Memory B cell (primary cell): Measurements from ENCODE around the gene FBP1.
A peak's percentile ranks its signal among the peaks of the same experiment; 100 is the strongest.

Experiments
- ATAC-seq: fragments of 150-1000 bp; cut with Tn5 transposase; 2 replicates; pipeline ENCODE4 v1.10.0; 2021; ENCODE audit warnings: low read depth, mild to moderate bottlenecking, moderate library complexity
- DNase-seq, 2 donors: peaks; one replicate each; pipeline ENCODE4 v3.0.0; 2022; ENCODE audit warnings: low spot score in 2 of 2
- H3K27ac Mint-ChIP-seq: one replicate; pipeline ENCODE4 v1.8.0; 2022; ENCODE audit warnings: mild to moderate bottlenecking, moderate library complexity, mixed read lengths
- H3K27me3 Mint-ChIP-seq: one replicate; pipeline ENCODE4 v1.8.0; 2022; ENCODE audit warnings: mixed read lengths
- H3K36me3 Mint-ChIP-seq: one replicate; pipeline ENCODE4 v1.8.0; 2022; ENCODE audit warnings: mild to moderate bottlenecking, mixed read lengths
- H3K4me1 Mint-ChIP-seq: one replicate; pipeline ENCODE4 v1.8.0; 2022; ENCODE audit warnings: mixed read lengths
- H3K4me3 Mint-ChIP-seq: one replicate; pipeline ENCODE4 v1.8.0; 2022; ENCODE audit warnings: mild to moderate bottlenecking, moderate library complexity, mixed read lengths
- H3K9me3 Mint-ChIP-seq: one replicate; pipeline ENCODE4 v1.8.0; 2022; ENCODE audit warnings: mixed read lengths

FBP1 gene

DNA sequence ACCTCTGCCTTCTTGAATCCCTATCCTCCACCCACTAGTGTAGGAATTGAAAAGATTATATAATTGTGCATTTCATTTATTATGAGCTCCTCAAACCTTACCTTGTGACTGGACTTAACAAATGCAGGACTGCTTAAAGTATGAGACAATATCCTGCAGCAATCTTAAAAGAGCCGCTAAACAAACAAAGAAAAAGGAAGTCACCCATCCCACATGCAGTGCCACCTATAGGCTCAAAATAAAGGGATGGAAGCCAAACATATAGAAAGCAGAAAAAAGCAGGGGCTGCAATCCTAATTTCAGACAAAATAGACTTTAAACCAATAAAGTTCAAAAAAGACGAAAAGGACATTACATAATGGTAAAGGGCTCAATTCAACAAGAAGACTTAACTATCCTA is 75.8 kb downstream of the FBP1 start:
- no peak for DNase-seq
- no peaks in the 10 kb centered on the region for H3K36me3 Mint-ChIP-seq
- peaks cover 9% of the 10 kb centered on the region for H3K27me3 Mint-ChIP-seq
- peaks cover 5% of the 10 kb centered on the region for H3K9me3 Mint-ChIP-seq
- H3K4me3 Mint-ChIP-seq, result no peak overlapping the region
- H3K4me1 Mint-ChIP-seq, result no peaks in the 10 kb centered on the region
- ATAC-seq, result no peak
- H3K27ac Mint-ChIP-seq, result no peak overlapping the region

DNA sequence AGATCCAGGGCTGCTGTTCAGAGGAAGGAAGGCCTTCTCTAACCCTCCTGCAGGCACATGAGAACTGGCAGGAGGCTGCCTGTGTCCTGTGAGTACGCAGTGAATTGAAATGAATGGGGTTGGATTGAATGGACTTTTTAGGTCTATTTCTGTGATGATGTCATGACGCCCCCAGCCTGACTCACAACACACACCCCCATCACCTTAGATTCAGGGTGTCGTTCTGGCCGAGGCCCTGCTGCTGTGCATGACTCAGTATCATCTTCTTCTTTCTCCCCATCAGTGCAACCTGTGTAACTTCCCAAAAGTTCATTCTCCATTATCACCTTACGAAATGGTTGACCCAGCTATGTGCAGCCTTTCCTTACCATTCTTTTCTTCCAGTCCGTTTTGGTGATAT is 79.1 kb downstream of the FBP1 start:
- Mint-ChIP-seq H3K9me3 (peaks cover 5% of the 10 kb centered on the region), H3K4me1 (no peaks in the 10 kb centered on the region), H3K4me3 (no peak overlapping the region), H3K27ac (no peak overlapping the region), H3K36me3 (no peaks in the 10 kb centered on the region), H3K27me3 (peaks cover 9% of the 10 kb centered on the region)
- ATAC-seq (no peak), DNase-seq (no peak)

GRCh38 chr9:94557376-94557775 is 81.9 kb downstream of the FBP1 start:
- Mint-ChIP-seq H3K27me3 (peaks cover 11% of the 10 kb centered on the region), H3K27ac (no peak overlapping the region), H3K9me3 (no peaks in the 10 kb centered on the region), H3K4me1 (no peaks in the 10 kb centered on the region), H3K4me3 (no peak overlapping the region), H3K36me3 (no peaks in the 10 kb centered on the region)
- ATAC-seq (no peak), DNase-seq (no peak)

DNA sequence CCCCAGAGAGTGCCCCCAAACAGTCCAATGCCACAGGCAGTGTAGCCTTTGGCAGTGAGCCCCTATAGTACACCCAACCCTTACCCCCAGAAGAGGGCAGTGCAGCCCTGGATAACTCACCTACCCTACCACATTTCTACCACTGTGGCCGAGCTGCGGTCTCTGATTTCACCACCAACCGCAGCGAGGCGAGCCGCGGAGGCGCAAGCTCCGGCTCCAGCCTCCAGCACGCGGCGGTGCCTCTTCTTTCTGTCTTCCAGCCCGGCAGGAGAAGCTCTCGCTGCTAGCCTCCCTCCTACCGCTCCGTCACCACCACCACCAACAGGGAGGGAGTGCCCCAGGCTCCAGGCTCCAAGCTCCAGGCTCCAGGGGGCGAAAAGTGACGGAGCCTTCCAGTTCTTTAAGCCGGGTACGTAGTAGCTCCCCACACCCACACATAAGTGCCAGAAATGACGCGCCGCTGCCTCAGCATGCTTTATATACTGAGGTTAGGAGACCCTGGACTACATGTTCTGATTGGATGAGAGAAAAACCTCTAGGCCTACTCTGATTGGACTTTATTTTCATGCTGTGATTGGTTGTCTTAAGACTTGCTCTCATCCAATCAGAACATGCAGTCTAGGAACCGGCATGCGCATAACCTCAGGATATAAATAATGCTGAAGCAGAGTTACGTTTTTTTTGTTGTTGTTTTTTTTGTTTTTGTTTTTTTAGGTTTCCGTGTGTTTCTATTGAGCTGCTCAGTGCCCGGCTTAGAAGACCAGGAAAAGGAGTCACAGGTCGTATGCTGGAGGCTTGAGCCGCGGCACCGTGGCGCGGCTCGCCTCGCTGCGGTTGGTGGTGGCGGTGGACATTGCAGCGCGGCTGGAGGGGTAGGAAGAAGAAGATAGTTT is 84.6 kb downstream of the FBP1 start, which contains the start of gene PCAT7:
Gene PCAT7 (plus strand): TSS at position 645 of the 893 bp plus-strand sequence.
- no peaks in the 10 kb centered on the region for H3K4me1 Mint-ChIP-seq
- H3K27me3 Mint-ChIP-seq, result peaks cover 11% of the 10 kb centered on the region
- DNase-seq (peak in 1 of 2 donors; percentile 3), ATAC-seq (peak; percentile 63)
- no peak within 1 kb of the TSS for H3K4me3 Mint-ChIP-seq
- no peaks in the 10 kb centered on the region for H3K36me3 Mint-ChIP-seq
- H3K27ac Mint-ChIP-seq, result no peak within 1 kb of the TSS
- no peaks in the 10 kb centered on the region for H3K9me3 Mint-ChIP-seq

GRCh38 chr9:94554078-94554438 is 85.3 kb downstream of the FBP1 start:
- no peaks in the 10 kb centered on the region for H3K36me3 Mint-ChIP-seq
- no peaks in the 10 kb centered on the region for H3K4me1 Mint-ChIP-seq
- no peaks in the 10 kb centered on the region for H3K9me3 Mint-ChIP-seq
- H3K4me3 Mint-ChIP-seq, result no peak overlapping the region
- peaks cover 11% of the 10 kb centered on the region for H3K27me3 Mint-ChIP-seq
- ATAC-seq (no peak), DNase-seq (no peak)
- H3K27ac Mint-ChIP-seq, result no peak overlapping the region
